Activated gamma-delta T cell treated with anti-CD3 and anti-CD28 coated beads, Interleukin-2, amount 50 U/mL, for 16 hours (primary cell): ENCODE data around the gene DPP10.

ENCODE experiments used
- DNase-seq: peaks from one replicate; pipeline ENCODE4 v3.0.0-alpha.2; 2020; ENCODE audit warnings: low read depth

DPP10 gene

GRCh38 chr2:115277366-115277765 lies 834.9 kb downstream of the DPP10 start:
- no peak for DNase-seq

- DNase-seq: no peak
These were observed 843.0 kb downstream of the DPP10 start for GRCh38 chr2:115285416-115285815.

GRCh38 chr2:115290478-115290877 lies 848.0 kb downstream of the DPP10 start:
- DNase-seq: no peak

GRCh38 chr2:115292742-115293141 lies 850.3 kb downstream of the DPP10 start:
- DNase-seq: no peak

GRCh38 chr2:115294999-115295398 lies 852.6 kb downstream of the DPP10 start:
- no peak for DNase-seq

- no peak for DNase-seq
These were observed 854.6 kb downstream of the DPP10 start for GRCh38 chr2:115297056-115297455.

- no peak for DNase-seq
These were observed 856.8 kb downstream of the DPP10 start for GRCh38 chr2:115299199-115299598.

- no peak for DNase-seq
These were observed 863.3 kb downstream of the DPP10 start for GRCh38 chr2:115305712-115306111.

GRCh38 chr2:115314119-115314518 lies 871.7 kb downstream of the DPP10 start:
- DNase-seq: no peak

GRCh38 chr2:115327061-115327460 lies 884.6 kb downstream of the DPP10 start:
- DNase-seq: no peak

- no peak for DNase-seq
These were observed 917.1 kb downstream of the DPP10 start for GRCh38 chr2:115359550-115359949.

- no peak for DNase-seq
These were observed 921.7 kb downstream of the DPP10 start for GRCh38 chr2:115364093-115364492.

GRCh38 chr2:115369400-115369799 lies 927.0 kb downstream of the DPP10 start:
- no peak for DNase-seq

- no peak for DNase-seq
These were observed 932.5 kb downstream of the DPP10 start for GRCh38 chr2:115374981-115375380.

- DNase-seq: no peak
These were observed 942.0 kb downstream of the DPP10 start for GRCh38 chr2:115384399-115384798.

- DNase-seq: no peak
These were observed 944.0 kb downstream of the DPP10 start for GRCh38 chr2:115386465-115386864.

GRCh38 chr2:115389024-115389423 lies 946.6 kb downstream of the DPP10 start:
- DNase-seq: no peak

GRCh38 chr2:115389898-115390565 lies 947.6 kb downstream of the DPP10 start:
- DNase-seq: no peak

- DNase-seq: no peak
These were observed 954.1 kb downstream of the DPP10 start for GRCh38 chr2:115396579-115396978.

- DNase-seq: no peak
These were observed 958.5 kb downstream of the DPP10 start for GRCh38 chr2:115400940-115401339.

- no peak for DNase-seq
These were observed 970.1 kb downstream of the DPP10 start for GRCh38 chr2:115412501-115412900.

GRCh38 chr2:115413791-115414190 lies 971.4 kb downstream of the DPP10 start:
- DNase-seq: no peak

GRCh38 chr2:115414466-115414865 lies 972.0 kb downstream of the DPP10 start:
- DNase-seq: no peak

- no peak for DNase-seq
These were observed 979.7 kb downstream of the DPP10 start for GRCh38 chr2:115422004-115422634.
